GM21737 (cell line): ENCODE results near the gene MORC1.

Experiments used
- ATAC-seq: cut with Tn5 transposase; IDR thresholded peaks from one replicate; pipeline ENCODE4 v1.9.1; 2021; ENCODE audit warnings: mild to moderate bottlenecking, moderate library complexity; ENCODE audit not compliant: unreplicated experiment

The MORC1 gene

DNA sequence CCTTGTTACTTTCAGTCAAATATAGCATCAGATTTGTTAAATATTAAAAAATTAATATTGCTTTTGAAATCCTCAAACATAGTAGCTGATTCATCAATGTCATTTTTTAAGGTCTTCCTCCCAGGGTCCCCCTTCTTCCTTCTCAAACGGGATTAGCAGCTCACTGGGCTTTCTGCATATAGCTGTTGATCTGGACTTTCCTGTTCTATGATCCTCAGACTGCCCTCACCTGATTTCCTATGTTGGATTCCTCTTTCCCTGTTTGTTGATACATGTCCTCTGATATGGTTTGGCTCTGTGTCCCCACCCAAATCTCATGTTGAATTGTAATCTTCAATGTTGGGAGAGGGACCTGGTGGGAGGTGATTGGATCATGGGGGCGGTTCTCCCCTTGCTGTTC is 170.1 kb downstream of the MORC1 start:
- ATAC-seq = no peak

DNA sequence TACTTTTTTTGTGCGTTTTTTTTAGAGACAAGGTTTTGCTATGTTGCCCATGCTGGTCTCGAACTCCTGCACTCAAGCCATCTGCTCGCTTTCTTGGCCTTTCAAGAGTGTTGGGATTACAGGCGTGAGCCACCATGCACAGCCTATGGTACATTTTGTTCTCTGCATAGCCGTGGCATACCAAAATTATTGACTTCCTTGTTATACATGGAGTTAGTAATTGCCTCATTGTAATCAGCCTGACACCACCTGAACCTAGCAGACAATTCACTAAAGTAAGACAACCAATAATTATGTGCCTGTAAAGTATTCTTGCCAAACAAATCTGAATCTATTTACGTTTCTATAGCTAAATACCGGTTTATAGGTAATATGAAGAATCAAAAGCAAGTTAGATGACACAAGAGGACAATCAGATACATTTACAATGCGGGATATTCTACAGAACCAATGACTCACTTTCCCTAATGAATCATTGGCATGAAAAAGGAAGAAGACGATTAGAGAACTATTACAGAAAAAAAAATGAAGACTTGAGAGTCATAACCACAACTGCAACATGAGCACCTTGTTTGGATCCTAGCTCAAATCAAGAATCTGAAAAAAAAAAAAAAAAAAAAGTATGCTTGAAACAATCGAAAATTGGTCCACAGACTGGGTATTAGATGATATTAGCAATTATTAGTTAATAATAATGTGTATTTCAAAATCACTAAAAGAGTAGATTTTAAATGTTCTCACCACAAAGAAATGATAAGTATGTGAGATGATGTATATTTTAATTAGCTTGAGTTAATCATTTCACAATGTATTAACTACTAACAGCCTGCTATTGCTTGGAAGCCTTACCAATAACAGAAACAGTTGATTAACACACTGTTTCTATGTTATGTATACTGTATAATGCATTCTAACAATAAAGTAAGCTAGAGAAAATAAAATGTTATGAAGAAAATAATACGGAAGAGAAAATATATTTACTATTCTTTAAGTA is 171.3 kb downstream of the MORC1 start:
- no peak for ATAC-seq

DNA sequence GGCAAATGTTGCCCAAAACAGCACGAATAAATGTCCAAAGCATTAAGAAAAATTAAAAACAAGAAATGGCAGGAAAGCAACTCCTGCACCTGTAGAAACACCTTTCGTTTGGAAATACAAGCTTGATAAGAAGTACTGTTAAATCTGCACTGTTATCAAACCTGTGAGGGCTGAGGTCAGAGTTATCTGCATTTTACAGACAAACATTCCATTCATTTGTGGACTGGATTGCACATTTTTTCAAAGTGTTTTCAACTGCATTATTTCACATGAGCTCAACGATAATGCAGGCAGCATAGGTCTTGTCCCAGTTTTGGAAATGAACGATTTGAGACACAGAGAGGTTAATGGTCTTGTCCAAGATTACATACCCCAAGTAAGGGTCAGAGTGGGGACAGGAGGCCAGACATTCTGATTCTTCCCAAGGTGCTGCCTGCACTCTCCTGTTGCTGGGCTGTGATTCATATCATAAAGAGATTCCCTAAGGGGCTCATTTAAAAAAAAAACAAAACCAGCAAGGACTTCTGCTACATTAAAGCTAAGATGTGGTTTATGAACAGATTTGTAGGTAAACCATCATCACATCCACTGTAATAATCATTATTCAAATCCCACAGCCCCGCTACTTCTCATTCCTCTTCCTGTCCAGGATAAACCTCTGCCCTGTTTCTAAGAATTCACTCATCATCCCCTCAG is 177.2 kb downstream of the MORC1 start:
- no peak for ATAC-seq

DNA sequence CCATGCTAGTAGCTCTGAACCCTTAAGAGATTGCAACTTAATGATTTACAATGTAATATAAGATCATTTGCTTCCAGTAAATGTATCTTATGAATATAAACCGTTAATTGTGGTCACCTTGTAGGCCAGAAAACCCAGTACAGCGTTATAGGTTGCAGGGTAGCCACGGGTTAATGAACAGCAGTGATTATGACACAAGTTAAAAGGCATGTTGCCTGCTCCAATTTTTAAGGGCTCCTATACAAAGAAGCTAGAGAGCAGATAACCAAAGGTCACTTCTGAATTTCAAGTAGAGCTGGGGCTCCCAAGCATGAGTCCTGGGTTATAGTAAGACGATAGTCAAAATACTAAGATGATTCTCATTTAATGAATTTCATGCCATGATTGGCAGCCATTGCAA is 177.8 kb downstream of the MORC1 start:
- ATAC-seq = no peak

DNA sequence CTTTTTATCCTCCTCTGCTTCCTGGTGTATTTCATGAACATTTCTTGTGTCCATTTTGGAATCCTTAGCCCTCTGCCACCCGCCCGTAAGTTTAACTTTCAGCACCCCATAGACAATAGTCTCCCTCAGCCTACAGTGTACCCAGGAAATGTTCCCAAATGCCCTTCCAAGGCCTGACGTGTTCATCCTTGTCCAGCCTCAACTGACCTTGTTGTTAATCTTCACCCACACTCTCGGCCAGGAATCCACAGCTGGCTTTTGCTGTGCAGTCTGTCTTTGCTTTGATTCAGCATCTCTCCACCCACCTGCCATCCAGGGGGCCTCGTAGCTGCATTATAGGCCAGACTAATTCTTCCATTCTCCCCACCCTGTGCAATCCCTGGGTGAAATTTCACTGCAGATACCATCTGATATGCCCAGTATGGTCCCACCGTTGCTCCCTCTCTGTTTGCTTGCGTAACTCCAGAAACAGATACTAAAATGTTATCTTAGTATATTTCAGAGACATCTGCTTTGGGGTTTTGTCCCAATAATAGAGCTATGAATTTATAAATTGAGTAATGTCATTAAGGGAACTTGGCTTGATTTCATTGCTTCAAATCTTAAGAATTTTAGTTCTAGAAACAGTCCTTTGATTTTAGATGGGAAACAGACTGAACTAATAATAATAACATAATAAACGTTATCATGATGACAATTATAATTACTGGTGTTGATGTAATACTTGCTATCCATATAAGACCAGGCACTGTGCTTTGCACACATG is 180.8 kb downstream of the MORC1 start:
- ATAC-seq = no peak

DNA sequence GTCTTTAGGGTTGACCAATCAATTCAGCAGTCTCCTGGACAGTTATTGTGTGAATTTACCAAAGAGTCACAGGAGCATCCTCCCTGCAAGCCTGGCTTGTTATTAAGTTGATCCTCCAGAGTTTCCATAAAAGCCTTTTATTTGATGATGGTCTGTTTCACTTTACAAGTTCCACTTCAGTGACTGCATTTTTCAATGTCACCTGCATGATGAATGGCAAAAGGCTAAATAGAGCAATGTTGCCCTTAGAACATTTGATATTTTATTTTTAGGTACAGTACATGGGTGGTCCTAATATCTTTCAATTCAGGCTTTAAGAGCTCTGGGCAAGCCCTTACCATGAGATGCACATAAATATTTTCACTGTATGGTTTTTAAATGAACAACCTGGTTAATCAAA is 186.9 kb downstream of the MORC1 start:
- ATAC-seq = no peak

DNA sequence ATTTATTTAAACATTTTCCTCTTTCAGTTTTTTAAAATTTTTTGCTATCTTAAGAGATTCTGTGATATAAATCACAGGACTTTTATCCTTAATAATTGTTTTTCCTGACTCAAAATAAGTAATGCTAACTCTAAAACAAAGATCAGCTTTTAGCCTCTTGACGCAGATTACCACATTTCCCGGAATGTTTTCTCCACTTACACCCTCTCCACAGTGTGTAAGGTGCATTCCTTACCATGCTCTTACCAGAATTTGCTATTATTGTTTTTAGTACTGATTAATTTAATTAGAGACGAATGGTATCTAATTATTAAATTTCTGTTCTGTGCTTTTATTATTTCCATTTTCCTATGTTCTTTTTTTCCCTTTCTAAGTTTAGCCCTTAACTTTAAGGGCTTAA is 199.1 kb downstream of the MORC1 start:
- ATAC-seq = no peak

DNA sequence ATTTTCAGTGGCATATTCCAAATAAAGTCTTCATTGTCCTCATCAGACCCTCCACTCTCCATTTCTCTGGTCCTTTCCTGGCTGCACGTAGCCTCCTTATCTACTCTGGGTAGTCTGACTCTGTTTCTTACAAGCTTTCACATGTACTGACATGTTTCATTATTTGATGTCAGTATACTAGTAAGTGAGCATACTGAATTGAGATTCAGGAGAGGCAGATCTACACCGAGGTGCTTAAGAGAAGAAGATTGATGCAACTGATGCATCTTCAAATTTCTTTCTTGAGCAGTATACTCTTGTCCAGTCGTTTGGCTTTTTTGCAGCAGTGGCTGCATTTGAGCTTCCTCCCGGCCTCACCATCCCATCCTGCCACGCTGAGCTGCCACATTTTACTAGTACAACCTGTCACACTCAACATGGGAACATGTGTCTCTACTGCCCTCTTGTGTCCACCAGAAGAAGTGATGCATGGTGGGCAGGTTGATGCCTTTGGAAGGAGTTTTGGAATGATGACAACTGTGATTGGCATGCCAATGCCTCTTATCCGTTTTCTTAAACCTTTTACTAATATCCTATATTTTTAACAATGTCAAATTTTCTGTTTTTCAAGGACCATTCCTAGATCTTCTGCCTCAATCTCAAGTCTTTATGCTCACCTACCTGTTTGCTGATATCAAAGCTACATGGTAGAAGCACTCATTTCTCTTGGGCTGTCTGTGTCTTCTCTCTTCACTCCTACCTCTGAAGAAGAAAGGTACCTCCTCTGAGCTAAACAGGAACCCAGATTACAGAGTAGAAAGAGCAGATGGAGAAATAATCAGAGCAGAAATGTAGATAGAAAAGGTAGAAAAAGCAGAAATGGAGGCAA is 202.9 kb downstream of the MORC1 start:
- peak; percentile 93 for ATAC-seq

DNA sequence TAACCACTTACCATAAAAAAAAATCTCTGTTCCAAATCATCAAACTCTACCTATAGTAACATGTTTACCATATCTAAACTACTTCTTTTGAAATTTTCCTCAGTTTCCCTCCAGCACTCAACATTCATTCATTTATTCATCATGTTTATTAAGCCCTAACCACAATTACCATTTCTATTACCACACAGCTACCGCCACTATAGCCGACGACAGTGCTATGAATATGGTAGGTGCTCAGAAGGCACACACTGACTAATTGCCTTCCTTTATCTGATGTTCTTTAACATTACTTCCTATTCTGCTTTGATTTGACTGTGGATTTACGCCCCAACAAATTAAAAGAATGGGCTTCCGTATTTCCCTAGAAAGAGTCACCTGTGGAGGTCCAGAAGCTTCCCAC is 208.1 kb downstream of the MORC1 start:
- ATAC-seq = no peak
